HL-60/S4 treated with retinoic acid at 250 ng/mL for 4 days and 3 days (cell line): ENCODE measurements around the gene SLC47A2.

Experiments used
- in situ Hi-C: fragments of 300-500 bp; cut with MboI; formaldehyde crosslinking; loops from 2 replicates; pipeline ENCODE4 v1.7.0; 2022; ENCODE audit warnings: low sequenced_read_pairs

The SLC47A2 gene

GRCh38 chr17:19747829-19748806 lies 31.7 kb upstream of the SLC47A2 start, which contains the start of gene ALDH3A1:
Gene ALDH3A1 (minus strand): TSS chr17:19748298. CDS start chr17:19745129, 3,169 bp downstream.
- in situ Hi-C loops: loop anchor here (25.0 kb wide), 1 partner anchor 236 kb away; no protein-coding TSS in a partner anchor

DNA sequence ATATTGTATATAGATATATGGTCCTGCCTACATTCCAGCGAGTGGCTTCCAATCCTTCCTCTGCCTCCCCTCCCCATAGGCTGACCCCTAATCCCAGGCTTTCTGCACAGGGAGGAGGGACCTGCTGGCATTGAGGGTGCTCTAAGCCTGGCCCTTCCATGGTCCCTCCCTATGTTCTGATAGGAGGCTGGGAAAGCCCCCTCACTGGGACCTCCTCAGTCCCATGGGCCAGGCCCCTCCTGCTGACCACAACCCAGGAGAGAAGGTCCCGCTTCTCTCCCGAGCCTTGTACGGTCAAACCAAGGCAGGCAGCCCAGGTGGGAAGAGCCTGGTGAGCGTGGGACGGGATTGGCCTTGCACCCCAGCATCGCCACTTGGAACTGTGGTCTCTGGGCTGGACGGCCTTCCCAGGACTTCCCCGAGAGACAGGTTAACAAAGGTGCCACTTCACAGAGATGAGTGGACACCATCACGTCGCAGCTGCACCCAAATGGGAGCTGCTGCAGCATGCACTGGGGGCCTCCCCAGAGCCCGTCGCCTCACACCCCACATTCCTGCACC lies 30.9 kb upstream of the SLC47A2 start:
- in situ Hi-C loops: loop anchor here (25.0 kb wide), 1 partner anchor 235 kb away; no protein-coding TSS in a partner anchor

GRCh38 chr17:19746517-19746916 lies 30.1 kb upstream of the SLC47A2 start:
- in situ Hi-C loops: loop anchor here (25.0 kb wide), 1 partner anchor 234 kb away; no protein-coding TSS in a partner anchor

- in situ Hi-C loops: loop anchor here (25.0 kb wide), 1 partner anchor 233 kb away; no protein-coding TSS in a partner anchor
Observed at GRCh38 chr17:19744922-19745757, 28.8 kb upstream of the SLC47A2 start.

DNA sequence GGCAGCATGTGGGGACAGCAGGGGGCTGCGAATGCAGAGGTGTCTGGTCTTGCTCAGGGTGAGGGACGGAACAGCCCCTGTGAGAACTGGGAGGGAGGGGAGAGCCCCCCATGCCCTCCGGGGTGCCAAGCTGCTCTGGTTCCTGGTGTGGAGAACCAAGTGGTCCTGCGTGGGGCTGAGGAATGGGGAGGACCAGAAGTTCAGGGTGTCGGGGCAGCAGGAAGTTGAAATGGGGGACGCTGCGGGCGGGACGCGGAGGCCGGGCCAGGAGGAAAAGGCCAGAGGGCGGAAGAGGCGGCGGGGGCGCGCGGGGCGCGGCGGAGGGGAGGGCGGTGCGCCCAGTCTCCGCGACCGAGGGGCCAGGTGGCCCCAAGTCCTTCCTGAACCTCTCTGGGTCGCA lies 28.1 kb upstream of the SLC47A2 start:
- in situ Hi-C loops: loop anchor here (25.0 kb wide), 1 partner anchor 232 kb away; no protein-coding TSS in a partner anchor

GRCh38 chr17:19743101-19744100 lies 27.0 kb upstream of the SLC47A2 start:
- in situ Hi-C loops: loop anchor here (25.0 kb wide), 1 partner anchor 231 kb away; no protein-coding TSS in a partner anchor

DNA sequence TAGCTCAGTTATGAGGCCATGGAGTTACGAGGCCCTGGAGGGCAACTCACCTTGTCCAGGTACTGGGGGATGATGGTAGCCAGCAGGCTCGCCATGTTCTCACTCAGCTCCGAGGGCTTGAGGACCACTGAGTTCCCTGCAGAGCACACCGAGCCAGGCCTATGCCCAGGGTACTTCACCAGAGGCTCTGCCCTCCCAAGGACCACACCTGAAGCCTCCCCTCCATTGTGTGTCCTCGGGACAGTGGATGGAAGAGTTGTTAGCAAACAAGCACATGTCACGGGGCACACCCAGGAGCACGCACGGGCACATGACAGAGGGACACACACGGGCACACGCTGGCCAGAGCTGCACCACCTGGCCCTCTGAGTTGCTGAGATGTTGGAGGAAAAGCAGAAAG lies 26.1 kb upstream of the SLC47A2 start:
- in situ Hi-C loops: loop anchor here (25.0 kb wide), 1 partner anchor 230 kb away; no protein-coding TSS in a partner anchor

DNA sequence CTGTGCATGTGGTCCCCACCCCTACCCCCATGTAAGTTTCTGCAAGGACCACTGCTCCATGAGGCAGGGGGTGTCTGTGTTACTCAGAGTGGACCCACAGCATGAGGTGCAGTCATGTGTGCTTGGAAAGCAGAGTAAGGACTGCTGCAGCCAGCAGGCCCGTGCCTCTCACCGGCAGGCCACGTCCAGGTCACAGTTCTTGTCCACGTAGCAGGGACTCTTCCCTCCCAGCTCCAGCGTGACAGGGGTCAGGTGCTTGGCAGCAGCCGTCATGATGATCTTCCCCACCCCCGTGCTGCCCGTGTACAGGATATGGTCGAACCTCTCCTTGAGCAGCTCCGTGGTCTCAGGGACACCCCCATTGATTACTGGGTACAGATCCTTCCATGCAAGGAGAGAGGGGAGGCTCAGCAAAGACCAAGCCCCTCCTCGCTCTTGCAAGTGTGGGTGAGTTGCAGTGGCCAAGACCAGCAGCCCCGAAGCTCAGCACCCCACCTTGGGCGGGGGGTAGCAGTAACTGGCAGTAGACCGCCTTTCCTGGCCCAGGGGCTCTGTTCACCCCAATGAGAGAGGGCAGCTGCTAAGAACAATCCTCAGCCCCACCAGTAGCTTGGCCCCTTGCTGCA lies 25.6 kb upstream of the SLC47A2 start:
- in situ Hi-C loops: loop anchor here (25.0 kb wide), 1 partner anchor 230 kb away; no protein-coding TSS in a partner anchor

- in situ Hi-C loops: loop anchor here (25.0 kb wide), 1 partner anchor 229 kb away; no protein-coding TSS in a partner anchor
Observed at GRCh38 chr17:19740933-19741332, 24.5 kb upstream of the SLC47A2 start.

- in situ Hi-C loops: loop anchor here (25.0 kb wide), 1 partner anchor 227 kb away; no protein-coding TSS in a partner anchor
Observed at GRCh38 chr17:19739241-19740201, 23.1 kb upstream of the SLC47A2 start.

GRCh38 chr17:19738757-19739156 lies 22.4 kb upstream of the SLC47A2 start:
- in situ Hi-C loops: loop anchor here (25.0 kb wide), 1 partner anchor 226 kb away; no protein-coding TSS in a partner anchor

DNA sequence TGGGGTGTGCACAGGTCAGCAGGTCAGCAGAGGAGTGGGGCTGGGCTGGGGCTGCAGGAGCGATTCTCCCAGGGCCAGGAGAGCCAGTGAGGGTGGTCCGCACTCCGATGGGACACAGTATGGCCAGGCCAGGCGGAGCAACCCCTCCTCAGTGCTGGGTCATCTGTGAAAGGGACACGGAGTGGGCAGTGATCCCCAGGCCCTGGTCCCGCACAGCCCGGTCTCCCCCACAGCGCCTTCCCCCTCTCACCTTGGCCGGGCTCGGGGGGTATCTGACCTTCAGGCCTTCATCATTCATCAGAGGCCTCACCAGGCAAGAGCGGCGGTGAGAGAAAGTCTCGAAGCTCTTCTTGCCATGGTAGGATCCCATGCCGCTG lies 21.7 kb upstream of the SLC47A2 start:
- in situ Hi-C loops: loop anchor here (25.0 kb wide), 1 partner anchor 226 kb away; no protein-coding TSS in a partner anchor

- in situ Hi-C loops: loop anchor here (25.0 kb wide), 1 partner anchor 225 kb away; no protein-coding TSS in a partner anchor
Observed at GRCh38 chr17:19737305-19738072, 21.1 kb upstream of the SLC47A2 start.

DNA sequence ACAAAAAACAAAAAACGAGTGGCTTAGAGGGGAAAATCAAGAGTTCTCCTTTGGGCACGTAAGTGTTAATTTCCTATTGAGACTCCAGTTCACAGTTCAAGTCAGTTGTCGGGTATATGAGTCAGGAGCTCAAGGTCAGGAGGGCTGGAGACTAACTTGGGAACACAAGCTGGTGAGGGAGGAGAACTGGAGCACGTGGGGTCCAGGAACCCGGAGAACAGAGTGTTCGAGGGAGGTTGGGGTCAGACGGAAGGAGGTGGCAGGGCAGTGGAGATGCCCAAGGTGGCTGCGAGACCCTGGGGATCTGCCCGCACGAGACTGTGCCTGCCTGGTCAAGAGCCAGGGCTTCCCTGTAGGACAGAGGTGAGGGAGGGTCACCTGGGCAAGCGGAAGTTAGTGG lies 19.7 kb upstream of the SLC47A2 start:
- in situ Hi-C loops: loop anchor here (25.0 kb wide), 1 partner anchor 224 kb away; no protein-coding TSS in a partner anchor

DNA sequence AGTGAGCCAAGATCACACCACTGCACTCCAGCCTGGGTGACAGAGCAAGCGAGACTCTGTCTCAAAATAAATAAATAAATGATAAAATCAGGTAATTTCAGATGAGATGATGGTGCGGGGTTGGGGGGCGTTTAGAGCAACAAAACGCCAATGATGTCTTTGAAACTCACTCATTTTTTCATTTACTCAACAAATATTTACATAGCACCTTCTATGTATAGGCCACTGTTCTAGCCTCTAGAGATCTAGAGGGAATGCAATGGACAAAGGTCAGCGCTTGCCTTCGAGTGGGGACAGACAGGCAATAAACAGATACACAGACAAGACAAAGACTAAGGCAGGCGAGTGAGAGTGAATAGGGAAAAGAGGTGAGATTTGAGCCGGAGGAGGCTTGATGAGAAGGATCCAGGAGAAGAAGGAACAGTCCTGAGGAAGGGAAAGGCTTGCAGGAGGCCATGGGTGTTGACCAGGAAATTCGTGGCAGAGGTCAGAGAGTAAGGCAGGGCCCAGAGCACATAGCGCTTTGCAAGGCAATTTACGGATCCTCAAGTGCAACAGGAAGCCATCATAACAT lies 17.7 kb upstream of the SLC47A2 start:
- in situ Hi-C loops: loop anchor here (25.0 kb wide), 1 partner anchor 222 kb away; no protein-coding TSS in a partner anchor

GRCh38 chr17:19731626-19732025 lies 15.2 kb upstream of the SLC47A2 start:
- in situ Hi-C loops: loop anchor here (25.0 kb wide), 1 partner anchor 219 kb away; no protein-coding TSS in a partner anchor
